ENCODE measurements around the gene DHX30. TPM values are rescaled to one million over a fixed set of nuclear protein-coding genes. Genes with fewer than 3 reads are reported as not detected.
"Not testable (repeated sequence)": the region's sequence is repeated elsewhere in the genome, so short reads cannot be mapped to it uniquely, and the experiment has no call there.

DHX30 gene
- polyA plus RNA-seq, 4 donors = 49.7 to 78.7 (median 60.1) TPM

- DNase-seq (ENCODE audit: low read depth in 4 of 4, low spot score in 3 of 4) = no peak
These were observed 1.6 kb downstream of the DHX30 start for GRCh38 chr3:47804577-47804976.

GRCh38 chr3:47813551-47814177 lies 10.7 kb downstream of the DHX30 start:
- DNase-seq (ENCODE audit: low read depth in 4 of 4, low spot score in 3 of 4) = no peak

DNA sequence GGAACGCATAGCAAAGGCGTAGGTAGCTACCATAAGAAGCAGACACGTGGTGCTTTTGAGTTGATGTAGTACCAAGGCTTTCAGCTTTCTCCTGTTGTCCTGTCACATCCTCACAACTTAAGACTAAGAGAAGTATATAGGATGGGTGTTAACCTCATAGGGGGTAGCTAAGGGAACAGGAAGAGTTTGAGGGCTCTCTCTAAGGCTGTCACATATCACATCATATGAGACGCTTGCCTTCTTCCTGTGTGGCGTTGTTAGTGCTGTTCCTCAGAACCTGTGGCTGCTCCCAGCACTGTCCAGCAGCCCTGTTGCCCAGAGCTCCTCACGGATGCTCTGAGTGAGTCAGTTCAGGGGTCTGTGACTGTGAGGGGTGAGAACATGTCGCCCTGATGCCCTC lies 14.7 kb downstream of the DHX30 start:
- no peak for DNase-seq (ENCODE audit: low read depth in 4 of 4, low spot score in 3 of 4)

GRCh38 chr3:47824541-47825473 lies 21.9 kb downstream of the DHX30 start:
- DNase-seq (ENCODE audit: low read depth in 4 of 4, low spot score in 3 of 4) = peak; percentile 53 to 76 (median 68)

- DNase-seq (ENCODE audit: low read depth in 4 of 4, low spot score in 3 of 4) = no peak
These were observed 22.7 kb downstream of the DHX30 start for GRCh38 chr3:47825590-47825989.

DNA sequence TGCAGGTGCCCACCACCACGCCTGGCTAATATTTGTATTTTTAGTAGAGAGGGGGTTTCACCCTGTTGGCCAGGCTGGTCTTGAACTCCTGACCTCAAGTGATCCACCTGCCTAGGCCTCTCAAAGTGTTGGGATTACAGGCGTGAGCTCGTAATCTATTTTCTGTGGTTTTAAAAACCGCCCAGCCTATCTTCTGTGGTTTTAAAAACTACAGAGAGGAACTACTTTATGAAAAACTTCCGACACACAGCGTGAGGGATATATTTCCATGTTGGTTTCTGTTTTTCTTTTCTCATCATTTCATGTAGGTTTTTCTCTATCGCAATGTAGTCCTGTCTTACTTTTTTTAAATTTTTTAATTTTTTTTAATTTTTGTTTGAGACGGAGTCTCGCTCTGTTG lies 26.5 kb downstream of the DHX30 start:
- not testable (repeated sequence) for DNase-seq (ENCODE audit: low read depth in 4 of 4, low spot score in 3 of 4)

GRCh38 chr3:47836986-47837385 lies 34.0 kb downstream of the DHX30 start:
- DNase-seq (ENCODE audit: low read depth in 4 of 4, low spot score in 3 of 4) = no peak

DNA sequence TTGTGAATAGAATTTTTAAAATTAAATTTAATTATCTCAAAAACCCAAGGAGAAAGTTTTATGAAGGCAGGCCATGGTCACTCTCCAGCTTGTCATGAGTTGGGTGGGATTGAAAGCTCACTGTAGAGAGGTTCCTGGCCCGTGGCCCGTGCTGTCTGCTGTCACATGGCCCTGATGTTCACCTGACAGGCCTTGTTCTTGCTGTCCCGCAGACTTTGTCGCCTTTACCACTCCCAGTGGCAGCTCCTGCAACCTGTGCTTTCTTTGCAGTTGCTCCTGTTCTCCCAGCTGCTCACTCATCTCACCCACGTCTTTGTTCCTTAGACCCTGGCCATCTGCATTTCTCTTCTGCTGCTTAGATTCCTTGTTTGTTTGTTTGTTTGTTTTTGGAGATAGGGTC lies 35.6 kb downstream of the DHX30 start:
- DNase-seq (ENCODE audit: low read depth in 4 of 4, low spot score in 3 of 4) = no peak

DNA sequence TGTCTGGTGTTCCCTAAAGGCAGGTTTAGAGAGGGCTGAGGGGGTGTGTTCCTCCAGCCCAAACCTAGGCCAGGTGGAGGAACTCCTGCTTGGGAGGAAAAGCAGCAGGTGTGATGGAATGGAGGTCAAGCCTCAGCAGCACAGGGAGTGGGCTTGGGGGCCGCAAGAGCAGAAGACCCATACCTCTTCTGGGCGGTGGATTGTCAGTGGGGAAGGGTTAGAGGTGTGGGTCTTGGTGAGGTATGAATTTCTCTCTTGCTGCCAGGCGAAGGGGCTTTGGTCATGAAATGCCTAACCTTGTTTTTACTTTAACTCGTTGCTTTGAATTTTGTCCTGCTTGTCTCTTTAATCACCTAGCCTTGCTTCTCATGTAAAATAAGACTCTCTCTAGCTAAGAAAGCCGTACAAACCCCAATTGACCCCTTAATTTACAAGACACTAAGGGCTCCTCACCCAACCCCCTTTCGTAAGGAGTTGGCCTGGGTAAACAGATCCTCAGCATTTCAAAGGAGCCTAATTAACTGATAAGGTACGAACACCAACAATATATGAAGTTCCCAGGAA lies 38.9 kb downstream of the DHX30 start:
- no peak for DNase-seq (ENCODE audit: low read depth in 4 of 4, low spot score in 3 of 4)

GRCh38 chr3:47846186-47846879 lies 43.4 kb downstream of the DHX30 start:
- DNase-seq (ENCODE audit: low read depth in 4 of 4, low spot score in 3 of 4) = no peak

DNA sequence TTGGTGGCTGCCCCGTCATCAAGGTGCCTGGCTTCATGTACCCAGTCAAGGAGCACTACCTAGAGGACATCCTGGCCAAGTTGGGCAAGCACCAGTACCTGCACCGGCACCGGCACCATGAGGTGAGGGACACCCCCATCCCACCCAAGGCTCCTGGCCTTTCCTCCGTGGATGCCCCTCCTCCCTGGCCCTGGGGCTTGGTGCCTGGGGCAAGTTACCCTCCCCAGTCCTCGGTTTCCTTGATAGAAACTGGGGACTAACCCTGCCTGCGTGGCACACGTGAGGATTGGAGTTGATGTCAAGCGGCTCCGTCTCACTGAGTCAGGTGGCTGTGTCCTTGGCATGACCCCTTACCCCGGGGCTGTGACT lies 43.9 kb downstream of the DHX30 start:
- DNase-seq (ENCODE audit: low read depth in 4 of 4, low spot score in 3 of 4) = no peak

DNA sequence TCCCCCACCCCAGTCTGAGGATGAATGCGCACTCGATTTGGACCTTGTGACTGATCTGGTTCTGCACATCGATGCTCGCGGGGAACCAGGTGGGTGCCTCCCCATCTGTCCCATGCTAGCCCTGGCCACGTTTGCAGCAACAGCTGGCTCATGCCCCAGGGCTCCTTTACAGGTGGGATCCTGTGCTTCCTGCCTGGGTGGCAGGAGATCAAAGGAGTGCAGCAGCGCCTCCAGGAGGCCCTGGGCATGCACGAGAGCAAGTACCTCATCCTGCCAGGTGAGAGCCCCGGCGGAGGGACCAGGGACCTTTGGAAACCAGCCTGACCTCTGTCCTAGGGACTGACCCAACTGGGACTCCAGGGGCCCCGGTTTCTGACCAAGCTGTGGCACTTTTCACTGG lies 44.3 kb downstream of the DHX30 start:
- DNase-seq (ENCODE audit: low read depth in 4 of 4, low spot score in 3 of 4) = no peak

- no peak for DNase-seq (ENCODE audit: low read depth in 4 of 4, low spot score in 3 of 4)
These were observed 45.0 kb downstream of the DHX30 start for GRCh38 chr3:47847801-47848518.

- DNase-seq (ENCODE audit: low read depth in 4 of 4, low spot score in 3 of 4) = no peak
These were observed 45.7 kb downstream of the DHX30 start for GRCh38 chr3:47848599-47849117.

GRCh38 chr3:47849186-47849698 lies 46.3 kb downstream of the DHX30 start:
- no peak for DNase-seq (ENCODE audit: low read depth in 4 of 4, low spot score in 3 of 4)

DNA sequence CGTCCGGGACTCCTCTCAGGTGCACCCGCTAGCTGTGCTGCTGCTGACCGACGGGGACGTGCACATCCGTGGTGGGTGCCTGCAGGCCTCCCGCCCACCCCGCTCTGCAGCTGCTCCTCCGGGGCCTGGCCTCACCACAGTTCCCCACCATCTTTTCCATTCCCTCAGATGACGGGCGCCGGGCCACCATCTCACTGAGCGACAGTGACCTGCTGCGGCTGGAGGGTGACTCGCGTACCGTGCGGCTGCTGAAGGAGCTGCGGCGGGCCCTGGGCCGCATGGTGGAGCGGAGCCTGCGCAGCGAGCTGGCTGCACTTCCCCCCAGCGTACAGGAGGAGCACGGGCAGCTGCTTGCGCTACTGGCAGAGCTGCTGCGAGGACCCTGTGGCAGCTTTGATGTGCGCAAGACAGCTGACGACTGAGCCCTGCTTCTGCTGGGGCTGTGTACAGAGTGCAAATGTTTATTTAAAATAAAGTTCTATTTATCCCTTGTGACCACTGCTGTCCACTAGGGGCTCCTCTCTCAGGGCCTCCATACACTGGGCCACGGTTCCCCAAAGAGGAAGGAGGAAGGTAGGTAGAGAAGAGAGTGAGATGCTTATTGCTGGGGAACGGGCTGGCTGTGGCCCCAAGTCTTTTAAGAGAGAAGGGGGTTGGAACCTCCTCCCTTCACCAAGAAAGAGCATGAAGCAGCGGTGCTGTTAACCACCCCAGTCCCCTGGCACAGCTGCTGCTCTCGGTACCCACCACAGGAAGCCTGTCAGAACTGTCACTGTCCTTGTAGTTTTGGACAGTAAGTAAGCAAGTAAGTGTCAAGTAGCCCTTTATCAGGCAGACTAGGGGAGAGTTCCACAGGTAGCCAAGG lies 47.0 kb downstream of the DHX30 start:
- DNase-seq (ENCODE audit: low read depth in 4 of 4, low spot score in 3 of 4) = no peak

GRCh38 chr3:47850564-47851410 lies 47.8 kb downstream of the DHX30 start:
- DNase-seq (ENCODE audit: low read depth in 4 of 4, low spot score in 3 of 4) = no peak

GRCh38 chr3:47851888-47852603 lies 49.1 kb downstream of the DHX30 start:
- no peak for DNase-seq (ENCODE audit: low read depth in 4 of 4, low spot score in 3 of 4)

Data from left renal pelvis (tissue), 4 donors.